Left ventricle myocardium superior (tissue), 1 donor: ENCODE measurements around the gene ASPA. TPM values are rescaled to one million over a fixed set of nuclear protein-coding genes. Genes with fewer than 3 reads are reported as not detected.
A peak's percentile ranks its signal among the peaks of the same experiment; 100 is the strongest.

Source experiments
- ATAC-seq: fragments of 200-7000 bp; cut with Tn5 transposase; one replicate; pipeline ENCODE4 v1.9.1; 2020; ENCODE audit warnings: mild to moderate bottlenecking, moderate library complexity
- DNase-seq: peaks from one replicate; pipeline ENCODE4 v3.0.0-alpha.2; 2020
- intact Hi-C: fragments of 100-400 bp; cut with micrococcal nuclease; formaldehyde crosslinking; loops from one replicate; pipeline ENCODE4 v1.11.0; 2022
- total RNA-seq: library from RNA; stranded (reverse); fragmentation: NEBNext Ultra II Directional; extraction: Animal tissue kit (Norgen Biotek cat#: 25700); gene quantifications from one replicate; pipeline ENCODE4 v1.2.1, GENCODE V29; 2021
- donor health status: DM: no; HTN: yes; CAD: no; lungs with severe emphysema.

The ASPA gene
- total RNA-seq, 1 donor from 2014 or later = 3.7 TPM

GRCh38 chr17:3531266-3532101, 55.7 kb downstream of the ASPA start:
- DNase-seq = peak; percentile 75
- intact Hi-C loops = no loop called here
- peak; percentile 27 for ATAC-seq

GRCh38 chr17:3532106-3532858, 56.5 kb downstream of the ASPA start:
- peak; percentile 32 for DNase-seq
- intact Hi-C loops = no loop called here
- ATAC-seq = no peak

GRCh38 chr17:3532859-3533142, 57.0 kb downstream of the ASPA start:
- intact Hi-C loops = no loop called here
- DNase-seq (no peak), ATAC-seq (no peak)

- DNase-seq (no peak), ATAC-seq (no peak)
- intact Hi-C loops = no loop called here
Observed at GRCh38 chr17:3533752-3534151, 58.0 kb downstream of the ASPA start.

- intact Hi-C loops = no loop called here
- peak; percentile 57 for DNase-seq
Observed at GRCh38 chr17:3534881-3535252, 59.1 kb downstream of the ASPA start.

GRCh38 chr17:3535253-3535995, 59.6 kb downstream of the ASPA start:
- intact Hi-C loops = no loop called here
- ATAC-seq (peak; percentile 80), DNase-seq (peak; percentile 82)

More at GRCh38 chr17:3534881-3535252, 59.1 kb downstream of the ASPA start:
- peak; percentile 17 for ATAC-seq

- DNase-seq (peak; percentile 0), ATAC-seq (no peak)
- intact Hi-C loops = no loop called here
Observed at GRCh38 chr17:3536716-3537115, 60.9 kb downstream of the ASPA start.

- intact Hi-C loops = no loop called here
- no peak for DNase-seq
- no peak for ATAC-seq
Observed at GRCh38 chr17:3539881-3540540, 64.2 kb downstream of the ASPA start.

GRCh38 chr17:3542410-3543088, 66.8 kb downstream of the ASPA start:
- ATAC-seq (no peak), DNase-seq (no peak)
- intact Hi-C loops = no loop called here

GRCh38 chr17:3543453-3543852, 67.7 kb downstream of the ASPA start:
- DNase-seq = no peak
- no peak for ATAC-seq
- intact Hi-C loops = no loop called here

- intact Hi-C loops = no loop called here
- ATAC-seq (no peak), DNase-seq (no peak)
Observed at GRCh38 chr17:3544365-3544764, 68.6 kb downstream of the ASPA start.

- ATAC-seq (no peak), DNase-seq (no peak)
- intact Hi-C loops = no loop called here
Observed at GRCh38 chr17:3545151-3545550, 69.4 kb downstream of the ASPA start.

- ATAC-seq = no peak
- no peak for DNase-seq
- intact Hi-C loops = no loop called here
Observed at GRCh38 chr17:3546521-3546920, 70.7 kb downstream of the ASPA start.

- DNase-seq (no peak), ATAC-seq (no peak)
- intact Hi-C loops = no loop called here
Observed at GRCh38 chr17:3546997-3547396, 71.2 kb downstream of the ASPA start.

- DNase-seq = no peak
- ATAC-seq = no peak
Observed at GRCh38 chr17:3547628-3548027, 71.8 kb downstream of the ASPA start.

GRCh38 chr17:3549610-3550162, 73.9 kb downstream of the ASPA start:
- intact Hi-C loops = no loop called here
- ATAC-seq = no peak
- no peak for DNase-seq

More at GRCh38 chr17:3547628-3548027, 71.8 kb downstream of the ASPA start:
- intact Hi-C loops = no loop called here

GRCh38 chr17:3551189-3551588, 75.4 kb downstream of the ASPA start:
- ATAC-seq (no peak), DNase-seq (no peak)
- intact Hi-C loops = no loop called here

GRCh38 chr17:3552916-3553315, 77.1 kb downstream of the ASPA start:
- no peak for ATAC-seq
- no peak for DNase-seq
- intact Hi-C loops = no loop called here
